Activated CD4-positive, alpha-beta T cell treated with anti-CD3 and anti-CD28 coated beads, Interleukin-2, amount 10 ng/mL, durations not matched to agents 7 days and 5 days (primary cell): ENCODE results near the gene RBBP4. TPM values are rescaled to one million over a fixed set of nuclear protein-coding genes. Genes with fewer than 3 reads are reported as not detected.
"Not testable (repeated sequence)": the region's sequence is repeated elsewhere in the genome, so short reads cannot be mapped to it uniquely, and the experiment has no call there.

Source experiments
- CTCF ChIA-PET: fragments of 350-600 bp; sonication (Branson Sonifier 250); formaldehyde crosslinking; loops from one replicate; lab custom pipeline; 2021; ENCODE audit warnings: antibody characterized with exemption; lab: Charles Lee
- POLR2A ChIA-PET: fragments of 350-600 bp; sonication (Branson Sonifier 250); formaldehyde crosslinking; loops from one replicate; lab custom pipeline; 2021; ENCODE audit warnings: antibody characterized with exemption; lab: Charles Lee
- DNase-seq: peaks from one replicate; pipeline ENCODE4 v3.0.0-alpha.2; 2020
- H3K27ac Mint-ChIP-seq: one replicate; pipeline ENCODE4 v1.8.0; 2021; ENCODE audit warnings: mild to moderate bottlenecking, moderate library complexity, mixed read lengths
- H3K27me3 Mint-ChIP-seq: one replicate; pipeline ENCODE4 v1.8.0; 2021; ENCODE audit warnings: mixed read lengths
- H3K36me3 Mint-ChIP-seq: one replicate; pipeline ENCODE4 v1.8.0; 2021; ENCODE audit warnings: low read depth, mixed read lengths
- H3K4me1 Mint-ChIP-seq: one replicate; pipeline ENCODE4 v1.8.0; 2021; ENCODE audit warnings: mixed read lengths
- H3K4me3 Mint-ChIP-seq: one replicate; pipeline ENCODE4 v1.8.0; 2021; ENCODE audit warnings: mild to moderate bottlenecking, moderate library complexity, mixed read lengths
- H3K9me3 Mint-ChIP-seq: one replicate; pipeline ENCODE4 v1.8.0; 2021; ENCODE audit warnings: mixed read lengths
- total RNA-seq, 2 experiments: library from RNA; stranded (reverse); gene quantifications; one replicate each; pipeline ENCODE4 v1.2.3, GENCODE V29; 2021

The RBBP4 gene
- total RNA-seq, 2 experiments from 2014 or later = 311 TPM

DNA sequence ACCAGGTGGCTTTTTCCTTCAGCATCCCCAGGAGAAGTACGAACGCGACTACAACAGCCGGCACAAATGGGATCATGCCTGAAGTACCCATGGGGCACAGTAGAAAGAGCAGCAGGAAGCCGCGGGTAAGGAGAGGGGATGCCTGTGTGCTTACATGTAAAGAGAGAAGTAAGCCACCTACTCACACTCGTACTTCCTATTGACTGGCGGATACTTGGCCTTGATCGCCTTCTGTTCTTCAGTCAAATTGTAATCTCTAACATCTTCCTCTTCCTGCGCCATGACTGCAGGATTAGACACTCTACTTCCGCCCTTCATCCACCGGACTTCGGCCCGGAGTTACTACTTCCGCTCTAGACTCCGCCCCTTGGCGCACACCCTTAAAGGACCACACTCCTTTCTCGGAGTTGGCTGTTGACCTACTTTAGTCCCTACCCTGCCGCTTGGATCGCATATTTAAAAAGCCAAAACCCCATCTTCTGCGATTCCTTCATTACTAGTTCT is 708 bp upstream of the RBBP4 start, which contains the start of gene ZBTB8OS:
Gene ZBTB8OS (minus strand): TSS at position 303 of the 504 bp plus-strand sequence. CDS start 21 bp downstream, at position 282.
- no peaks in the 10 kb centered on the region for H3K27me3 Mint-ChIP-seq
- CTCF ChIA-PET = interaction anchor here (0.6 to 1.6 kb wide), 8 partner anchors 9 to 449 kb away, joined by 3 to 5 read pairs (median 3); no protein-coding TSS in a partner anchor
- H3K4me1 Mint-ChIP-seq = peaks cover 47% of the 10 kb centered on the region

GRCh38 chr1:32651461-32652073 is 559 bp downstream of the RBBP4 start:
- POLR2A ChIA-PET = interaction anchor here (0.6 kb wide), 1 partner anchor 778 kb away, joined by 3 read pairs; no protein-coding TSS in a partner anchor
- peaks cover 48% of the 10 kb centered on the region for H3K4me1 Mint-ChIP-seq

More for the DNA sequence above, 708 bp upstream of the RBBP4 start, which contains the start of gene ZBTB8OS:
- Mint-ChIP-seq H3K27ac (peak within 1 kb of the TSS; percentile 100), H3K36me3 (peaks cover 48% of the 10 kb centered on the region), H3K9me3 (no peaks in the 10 kb centered on the region), H3K4me3 (peak within 1 kb of the TSS; percentile 88)
- POLR2A ChIA-PET = interaction anchor here (0.6 kb wide), 1 partner anchor 130 kb away, joined by 9 read pairs; no protein-coding TSS in a partner anchor
- DNase-seq = peak; percentile 94

GRCh38 chr1:32652244-32652962 is 1.4 kb downstream of the RBBP4 start:
- DNase-seq = no peak
- peaks cover 57% of the 10 kb centered on the region for H3K36me3 Mint-ChIP-seq
- H3K9me3 Mint-ChIP-seq = no peaks in the 10 kb centered on the region
- H3K4me3 Mint-ChIP-seq = peak overlapping the region; percentile 88
- H3K27ac Mint-ChIP-seq = peak overlapping the region; percentile 100
- peaks cover 49% of the 10 kb centered on the region for H3K4me1 Mint-ChIP-seq
- no peaks in the 10 kb centered on the region for H3K27me3 Mint-ChIP-seq
- ChIA-PET CTCF (interaction anchor here (0.6 to 1.4 kb wide), 2 partner anchors 11 to 134 kb away, joined by 3 to 4 read pairs; no protein-coding TSS in a partner anchor), POLR2A (no interaction called here)

More at GRCh38 chr1:32651461-32652073, 559 bp downstream of the RBBP4 start:
- DNase-seq = no peak
- CTCF ChIA-PET = interaction anchor here (0.7 to 1.6 kb wide), 7 partner anchors 11 to 448 kb away, joined by 3 to 6 read pairs (median 3); no protein-coding TSS in a partner anchor
- Mint-ChIP-seq H3K27me3 (no peaks in the 10 kb centered on the region), H3K9me3 (no peaks in the 10 kb centered on the region), H3K36me3 (peaks cover 53% of the 10 kb centered on the region), H3K4me3 (peak overlapping the region; percentile 88), H3K27ac (peak overlapping the region; percentile 100)

- CTCF ChIA-PET = no interaction called here
- no peak for DNase-seq
- H3K4me3 Mint-ChIP-seq = no peak overlapping the region
- H3K9me3 Mint-ChIP-seq = no peaks in the 10 kb centered on the region
- no peak overlapping the region for H3K27ac Mint-ChIP-seq
- no peaks in the 10 kb centered on the region for H3K27me3 Mint-ChIP-seq
- H3K4me1 Mint-ChIP-seq = peaks cover 32% of the 10 kb centered on the region
- POLR2A ChIA-PET = no interaction called here
- peaks cover 66% of the 10 kb centered on the region for H3K36me3 Mint-ChIP-seq
These were observed 8.6 kb downstream of the RBBP4 start for GRCh38 chr1:32659581-32659980.

GRCh38 chr1:32665915-32666314 is 14.9 kb downstream of the RBBP4 start:
- DNase-seq = no peak
- H3K36me3 Mint-ChIP-seq = peaks cover 57% of the 10 kb centered on the region
- ChIA-PET CTCF (no interaction called here), POLR2A (no interaction called here)
- H3K9me3 Mint-ChIP-seq = no peaks in the 10 kb centered on the region
- no peaks in the 10 kb centered on the region for H3K27me3 Mint-ChIP-seq
- no peak overlapping the region for H3K27ac Mint-ChIP-seq
- H3K4me1 Mint-ChIP-seq = peaks cover 7% of the 10 kb centered on the region
- no peak overlapping the region for H3K4me3 Mint-ChIP-seq

GRCh38 chr1:32666901-32667566 is 16.0 kb downstream of the RBBP4 start:
- CTCF ChIA-PET = no interaction called here
- H3K27me3 Mint-ChIP-seq = no peaks in the 10 kb centered on the region
- peaks cover 5% of the 10 kb centered on the region for H3K4me1 Mint-ChIP-seq
- no peaks in the 10 kb centered on the region for H3K9me3 Mint-ChIP-seq
- H3K36me3 Mint-ChIP-seq = peaks cover 56% of the 10 kb centered on the region
- POLR2A ChIA-PET = no interaction called here
- no peak for DNase-seq
- no peak overlapping the region for H3K27ac Mint-ChIP-seq
- no peak overlapping the region for H3K4me3 Mint-ChIP-seq

DNA sequence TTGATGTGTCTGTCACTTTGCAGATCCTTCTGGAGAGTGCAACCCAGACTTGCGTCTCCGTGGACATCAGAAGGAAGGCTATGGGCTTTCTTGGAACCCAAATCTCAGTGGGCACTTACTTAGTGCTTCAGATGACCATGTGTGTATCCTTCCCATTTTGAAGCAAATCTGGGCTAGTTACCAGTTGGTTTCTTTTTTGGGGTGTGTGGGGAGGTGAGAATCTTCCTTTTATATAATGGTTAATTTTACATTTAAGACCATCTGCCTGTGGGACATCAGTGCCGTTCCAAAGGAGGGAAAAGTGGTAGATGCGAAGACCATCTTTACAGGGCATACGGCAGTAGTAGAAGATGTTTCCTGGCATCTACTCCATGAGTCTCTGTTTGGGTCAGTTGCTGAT is 17.7 kb downstream of the RBBP4 start:
- H3K27me3 Mint-ChIP-seq, H3K9me3 Mint-ChIP-seq, H3K4me3 Mint-ChIP-seq, H3K27ac Mint-ChIP-seq, POLR2A ChIA-PET, H3K4me1 Mint-ChIP-seq, DNase-seq: not testable (repeated sequence)
- CTCF ChIA-PET = interaction anchor here (0.6 kb wide), 1 partner anchor 214 kb away, joined by 3 read pairs; no protein-coding TSS in a partner anchor
- peaks cover 65% of the 10 kb centered on the region for H3K36me3 Mint-ChIP-seq

- no peak overlapping the region for H3K27ac Mint-ChIP-seq
- ChIA-PET POLR2A (no interaction called here), CTCF (interaction anchor here (1.2 kb wide), 1 partner anchor 26 kb away, joined by 3 read pairs; the partner anchor contains the start of gene ZBTB8OS)
- no peak for DNase-seq
- no peaks in the 10 kb centered on the region for H3K4me1 Mint-ChIP-seq
- no peaks in the 10 kb centered on the region for H3K9me3 Mint-ChIP-seq
- no peaks in the 10 kb centered on the region for H3K27me3 Mint-ChIP-seq
- no peak overlapping the region for H3K4me3 Mint-ChIP-seq
- H3K36me3 Mint-ChIP-seq = peaks cover 73% of the 10 kb centered on the region
These were observed 25.9 kb downstream of the RBBP4 start for GRCh38 chr1:32676945-32677344.

DNA sequence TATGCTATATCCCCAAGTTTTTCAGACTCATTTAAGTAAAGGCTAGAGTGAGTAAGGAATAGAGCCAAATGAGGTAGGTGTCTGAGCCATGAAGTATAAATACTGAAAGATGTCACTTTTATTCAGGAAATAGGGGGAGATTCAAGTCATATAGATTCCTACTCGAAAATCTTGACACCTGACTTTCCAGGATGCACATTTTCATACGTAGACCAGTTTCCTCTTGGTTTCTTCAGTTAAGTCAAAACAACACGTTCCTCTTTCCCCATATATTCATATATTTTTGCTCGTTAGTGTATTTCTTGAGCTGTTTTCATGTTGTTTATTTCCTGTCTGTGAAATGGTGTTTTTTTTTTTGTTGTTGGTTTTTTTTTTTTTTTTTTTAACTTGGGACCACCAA is 29.0 kb downstream of the RBBP4 start:
- H3K4me1 Mint-ChIP-seq, H3K27me3 Mint-ChIP-seq, CTCF ChIA-PET, DNase-seq, H3K9me3 Mint-ChIP-seq, POLR2A ChIA-PET, H3K4me3 Mint-ChIP-seq: not testable (repeated sequence)
- Mint-ChIP-seq H3K36me3 (peaks cover 67% of the 10 kb centered on the region), H3K27ac (peak overlapping the region; percentile 62)

DNA sequence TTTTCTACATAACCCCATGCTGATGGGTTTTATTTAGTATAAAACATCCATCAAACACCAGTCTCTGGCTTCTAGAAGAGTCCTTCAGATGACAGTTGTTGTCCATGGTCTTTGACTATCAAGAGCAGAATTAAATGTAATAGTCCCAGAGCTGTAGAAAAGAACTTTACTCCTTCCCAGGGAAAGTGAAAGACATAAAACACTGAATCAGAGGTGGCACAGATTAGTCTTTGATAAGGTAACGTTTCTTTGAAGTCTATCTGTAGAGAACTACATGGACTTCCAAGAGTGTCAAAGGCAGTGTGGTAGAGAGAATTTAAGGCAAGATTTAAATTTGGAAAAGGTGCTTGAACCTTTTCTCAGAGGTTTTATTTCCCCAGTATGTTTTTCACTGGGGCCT is 29.6 kb downstream of the RBBP4 start:
- Mint-ChIP-seq H3K27ac (no peak overlapping the region), H3K4me1 (no peaks in the 10 kb centered on the region), H3K27me3 (no peaks in the 10 kb centered on the region), H3K9me3 (no peaks in the 10 kb centered on the region), H3K36me3 (peaks cover 64% of the 10 kb centered on the region), H3K4me3 (no peak overlapping the region)
- DNase-seq = no peak
- ChIA-PET POLR2A (no interaction called here), CTCF (no interaction called here)

- POLR2A ChIA-PET = no interaction called here
- Mint-ChIP-seq H3K4me3 (no peak overlapping the region), H3K36me3 (peaks cover 65% of the 10 kb centered on the region), H3K4me1 (no peaks in the 10 kb centered on the region), H3K27ac (no peak overlapping the region), H3K27me3 (no peaks in the 10 kb centered on the region), H3K9me3 (no peaks in the 10 kb centered on the region)
- CTCF ChIA-PET = no interaction called here
- no peak for DNase-seq
These were observed 30.5 kb downstream of the RBBP4 start for GRCh38 chr1:32681509-32681908.

DNA sequence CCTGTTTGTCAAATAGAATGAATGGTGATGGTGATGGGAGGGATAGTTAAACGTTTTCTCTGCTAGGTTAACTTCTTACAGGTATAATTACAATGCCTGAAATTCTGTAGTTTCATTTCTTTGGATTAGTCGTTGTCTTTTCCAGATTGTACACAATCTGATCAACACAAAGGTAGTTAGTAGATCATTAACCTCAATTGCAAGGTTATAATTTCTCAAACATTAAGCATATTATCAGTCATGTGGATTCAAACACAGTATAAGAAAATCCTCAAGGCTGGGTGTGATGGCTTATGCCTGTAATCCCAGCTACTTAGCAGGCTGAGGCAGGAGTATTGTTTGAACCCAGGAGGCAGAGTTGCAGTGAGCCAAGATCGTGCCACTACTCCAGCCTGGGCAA is 31.0 kb downstream of the RBBP4 start:
- DNase-seq = no peak
- POLR2A ChIA-PET = no interaction called here
- Mint-ChIP-seq H3K27ac (no peak overlapping the region), H3K27me3 (no peaks in the 10 kb centered on the region), H3K9me3 (no peaks in the 10 kb centered on the region), H3K4me3 (no peak overlapping the region), H3K4me1 (no peaks in the 10 kb centered on the region), H3K36me3 (peaks cover 63% of the 10 kb centered on the region)
- CTCF ChIA-PET = no interaction called here
